SK-N-SH treated with all-trans-retinoic acid at 6 μM for 48 hours (cell line): ENCODE data around the gene CCDC69.

Experiments
- ARNTL ChIP-seq: fragments of 450-650 bp; formaldehyde crosslinking; IDR thresholded peaks from 2 replicates; pipeline ENCODE4 v1.5.0; 2020; ENCODE audit warnings: low read depth, mild to moderate bottlenecking, moderate library complexity, borderline replicate concordance
- BACH2 ChIP-seq: fragments of 250-450 bp; sonication (Bioruptor Pico); IDR thresholded peaks from 2 replicates; pipeline ENCODE4 v1.9.0; 2021; ENCODE audit warnings: mild to moderate bottlenecking, borderline replicate concordance
- CREB5 ChIP-seq: fragments of 250-450 bp; sonication (Bioruptor Pico); IDR thresholded peaks from 2 replicates; pipeline ENCODE4 v1.5.1; 2020; ENCODE audit warnings: low read depth, mild to moderate bottlenecking, moderate library complexity
- CSDC2 ChIP-seq: fragments of 250-450 bp; sonication (Bioruptor Pico); IDR thresholded peaks from 2 replicates; pipeline ENCODE4 v1.5.0; 2020; ENCODE audit warnings: mild to moderate bottlenecking, moderate library complexity
- OSR1 ChIP-seq: fragments of 250-450 bp; sonication (Bioruptor Pico); IDR thresholded peaks from 2 replicates; pipeline ENCODE4 v1.8.0; 2022; ENCODE audit warnings: moderate library complexity, mild to moderate bottlenecking, inconsistent platforms
- PATZ1 ChIP-seq: fragments of 250-450 bp; sonication (Bioruptor Pico); IDR thresholded peaks from 2 replicates; pipeline ENCODE4 v1.8.0; 2020; ENCODE audit warnings: mild to moderate bottlenecking, moderate library complexity, borderline replicate concordance
- PPARA ChIP-seq: fragments of 250-450 bp; sonication (Bioruptor Pico); IDR thresholded peaks from 2 replicates; pipeline ENCODE4 v1.5.0; 2020; ENCODE audit warnings: mild to moderate bottlenecking, borderline replicate concordance
- TOX ChIP-seq: fragments of 250-450 bp; sonication (Bioruptor Pico); IDR thresholded peaks from 2 replicates; pipeline ENCODE4 v1.8.0; 2021; ENCODE audit warnings: mild to moderate bottlenecking, moderate library complexity, borderline replicate concordance
- ZC3H10 ChIP-seq: fragments of 250-450 bp; sonication (Bioruptor Pico); IDR thresholded peaks from 2 replicates; pipeline ENCODE4 v1.5.1; 2021; ENCODE audit warnings: mild to moderate bottlenecking, moderate library complexity
- ZFP3 ChIP-seq: fragments of 250-450 bp; sonication (Bioruptor Pico); IDR thresholded peaks from 2 replicates; pipeline ENCODE4 v1.5.0; 2020; ENCODE audit warnings: mild to moderate bottlenecking, moderate library complexity
- ZFP30 ChIP-seq: fragments of 450-650 bp; formaldehyde crosslinking; IDR thresholded peaks from 2 replicates; pipeline ENCODE4 v1.5.0; 2022; ENCODE audit warnings: mild to moderate bottlenecking, moderate library complexity
- ZNF8 ChIP-seq: fragments of 450-650 bp; formaldehyde crosslinking; IDR thresholded peaks from 2 replicates; pipeline ENCODE4 v1.5.0; 2020; ENCODE audit warnings: mild to moderate bottlenecking, moderate library complexity

GRCh38 chr5:151146061-151146460 is 77.8 kb downstream of the CCDC69 start:
- TF ChIP-seq ARNTL (CRISPR knock-in tag) (no peak), ZC3H10 (CRISPR knock-in tag) (no peak), PATZ1 (CRISPR knock-in tag) (no peak), CSDC2 (no peak), ZFP30 (CRISPR knock-in tag) (no peak), ZNF8 (CRISPR knock-in tag) (no peak), ZFP3 (CRISPR knock-in tag) (no peak), PPARA (no peak), OSR1 (CRISPR knock-in tag) (no peak), CREB5 (no peak), TOX (CRISPR knock-in tag) (no peak), BACH2 (CRISPR knock-in tag) (no peak)
